Stimulated activated CD8-positive, alpha-beta memory T cell treated with anti-CD3 and anti-CD28 coated beads, Interleukin-7, amount 100 ng/mL, for 4 hours (primary cell): ENCODE data around the gene CD200.
"Not testable (repeated sequence)": the region's sequence is repeated elsewhere in the genome, so short reads cannot be mapped to it uniquely, and the experiment has no call there.

Experiments used
- DNase-seq, 2 donors: peaks; one replicate each; pipeline ENCODE4 v3.0.0-alpha.2; 2020; ENCODE audit warnings: low read depth in 2 of 2

Gene CD200

DNA sequence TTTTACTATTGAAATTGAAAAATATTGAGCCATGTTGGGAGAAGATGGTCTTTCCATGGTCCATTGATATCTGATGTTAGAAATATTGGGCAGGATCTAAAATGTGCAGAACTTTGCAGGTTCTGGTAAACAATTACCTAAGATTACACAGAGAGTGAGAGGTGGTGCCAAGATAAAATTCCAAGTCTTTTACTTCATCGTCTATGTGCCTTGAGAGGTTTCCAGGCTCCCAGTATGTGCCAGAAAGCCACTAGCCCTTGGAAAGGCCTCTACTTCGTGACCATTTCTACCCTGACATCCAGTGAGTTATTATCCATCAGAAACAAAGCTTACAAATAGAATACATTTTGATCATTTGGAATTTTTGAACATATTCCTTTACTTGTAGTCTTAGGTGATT lies 27.6 kb downstream of the CD200 start:
- DNase-seq, result no peak

GRCh38 chr3:112362221-112362620 lies 29.3 kb downstream of the CD200 start:
- no peak for DNase-seq

DNA sequence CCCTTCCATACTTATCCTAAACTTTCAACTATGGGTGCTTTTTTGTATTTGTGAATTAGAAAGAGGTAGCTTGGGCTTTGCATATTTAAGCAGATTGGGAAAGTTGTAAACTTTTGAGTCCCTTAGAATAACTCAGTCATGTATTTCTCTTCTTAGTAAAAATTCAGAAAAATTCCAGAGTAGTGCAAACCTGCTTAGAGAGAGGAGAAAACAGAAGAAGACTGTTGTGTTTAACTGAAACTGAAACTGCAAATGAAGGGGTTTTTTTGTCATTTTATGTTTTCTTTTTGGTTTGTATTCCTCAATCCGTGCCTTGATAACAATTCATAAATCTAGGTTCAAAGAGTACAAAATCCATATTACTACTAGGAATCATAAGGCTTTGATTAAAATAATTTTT lies 31.3 kb downstream of the CD200 start:
- no peak for DNase-seq

DNA sequence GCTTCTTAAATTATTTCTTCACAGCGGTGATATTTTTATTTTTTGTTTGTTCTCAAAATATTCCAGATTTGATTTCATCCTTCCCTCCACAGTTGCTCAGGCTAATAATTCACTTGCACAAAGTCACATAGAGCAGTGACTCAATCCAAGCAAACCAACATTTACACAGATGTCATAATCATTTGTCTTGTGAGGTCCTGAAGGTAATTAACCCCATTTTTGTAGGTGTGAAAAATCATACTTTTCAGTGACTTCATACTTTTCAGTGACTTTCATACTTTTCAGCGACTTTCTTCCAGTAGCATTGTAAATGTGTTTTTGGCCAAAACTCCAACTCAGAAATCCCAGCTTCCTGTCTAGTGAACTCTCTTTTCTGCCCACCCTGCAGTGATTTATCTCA lies 32.1 kb downstream of the CD200 start:
- DNase-seq, result no peak

DNA sequence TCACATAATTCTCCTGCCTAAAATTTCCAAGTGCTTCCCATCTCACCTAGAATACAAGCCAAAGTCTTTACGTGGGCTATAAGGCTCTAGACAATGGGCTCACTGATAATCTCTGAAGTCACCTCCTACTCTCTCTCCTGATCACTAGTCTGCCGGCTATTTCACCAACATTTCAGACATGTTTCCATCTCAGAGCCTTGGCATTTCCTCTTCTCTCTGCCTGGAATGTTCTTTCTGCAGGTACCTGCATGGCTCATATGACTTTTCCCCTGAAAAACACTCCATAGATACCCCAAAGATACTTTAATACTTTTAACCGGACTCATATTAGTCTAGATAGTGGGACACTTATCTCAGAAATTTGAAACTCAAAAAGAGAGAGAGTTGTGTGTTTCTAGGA lies 32.7 kb downstream of the CD200 start:
- DNase-seq, result no peak

GRCh38 chr3:112366522-112366921 lies 33.6 kb downstream of the CD200 start:
- no peak for DNase-seq

DNA sequence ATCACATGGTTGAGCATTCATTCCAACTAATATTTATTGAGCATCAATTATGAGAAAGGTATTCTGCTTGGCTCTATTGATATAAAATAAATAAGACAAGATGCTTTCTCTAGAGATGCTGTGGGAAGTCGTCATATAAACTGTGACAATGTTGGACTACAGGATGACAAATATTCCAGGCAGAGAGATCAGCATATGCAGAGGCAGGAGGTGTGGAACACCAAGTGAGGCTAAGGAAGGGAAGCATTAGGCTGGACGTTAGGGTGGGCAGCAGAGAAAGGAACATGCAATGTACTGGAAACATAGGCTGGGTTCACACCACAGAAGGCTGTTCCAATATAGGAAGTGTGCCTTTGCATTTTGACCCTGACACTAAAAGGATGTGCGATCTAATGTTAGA lies 38.6 kb downstream of the CD200 start:
- DNase-seq, result no peak

DNA sequence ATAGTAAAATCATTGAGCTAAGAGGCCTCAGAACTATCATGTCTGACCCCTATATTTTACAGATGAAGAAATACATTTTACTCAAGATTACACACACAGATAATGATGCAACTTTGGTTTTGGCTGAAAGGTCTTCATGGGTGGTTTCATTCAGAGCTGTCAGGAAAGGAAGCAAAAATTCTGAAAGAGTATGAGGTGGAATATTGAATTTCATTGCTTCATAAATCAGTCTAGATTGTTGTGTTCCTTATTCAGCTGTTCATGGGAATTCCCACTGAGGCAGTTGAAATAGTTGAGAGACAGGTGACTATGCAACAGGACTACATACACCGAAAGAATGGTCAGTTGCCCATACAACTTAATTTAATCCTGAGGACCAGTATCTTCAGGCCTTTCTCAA lies 39.4 kb downstream of the CD200 start:
- no peak for DNase-seq

GRCh38 chr3:112373476-112373875 lies 40.5 kb downstream of the CD200 start:
- no peak for DNase-seq

- DNase-seq, result no peak
These were observed 41.0 kb downstream of the CD200 start for GRCh38 chr3:112373924-112374323.

DNA sequence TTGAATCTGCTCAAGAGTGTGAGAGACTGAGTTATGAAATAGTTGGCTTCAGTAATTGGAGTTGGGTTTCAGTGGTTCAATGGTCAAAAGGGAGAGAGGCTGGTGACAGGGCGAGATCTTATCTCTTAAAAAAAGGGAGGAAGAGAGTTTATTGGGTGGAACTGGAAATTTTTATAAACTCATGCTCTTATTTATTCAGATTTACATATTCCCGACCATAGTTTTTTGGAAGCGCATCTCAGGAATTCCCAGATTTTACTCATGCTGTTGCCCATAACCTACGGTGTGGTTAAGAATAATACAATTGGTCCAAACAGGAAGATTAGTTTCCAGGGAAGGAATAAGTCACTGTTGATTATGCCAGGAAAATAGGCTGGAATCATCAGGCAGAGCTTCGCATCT lies 41.4 kb downstream of the CD200 start:
- DNase-seq, result no peak

DNA sequence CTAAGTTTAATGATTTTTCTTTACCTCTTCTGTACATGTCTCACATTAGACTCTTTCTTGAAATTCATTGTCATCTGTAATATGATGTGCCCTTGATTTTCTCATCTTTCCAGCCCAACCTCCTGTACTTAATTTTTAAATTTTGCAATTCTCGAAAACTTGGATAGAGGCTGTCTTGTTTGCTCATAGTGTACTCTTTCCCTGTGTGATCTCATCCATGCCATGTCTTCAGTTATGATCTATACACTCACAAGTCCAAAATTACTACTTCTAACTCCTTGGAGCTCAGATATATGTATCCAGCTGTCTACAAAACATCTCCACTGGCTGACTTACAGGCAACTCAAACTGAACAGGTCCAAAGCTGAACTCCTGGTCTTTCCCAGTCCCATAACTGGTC lies 42.2 kb downstream of the CD200 start:
- no peak for DNase-seq

- no peak for DNase-seq
These were observed 43.4 kb downstream of the CD200 start for GRCh38 chr3:112376241-112376911.

DNA sequence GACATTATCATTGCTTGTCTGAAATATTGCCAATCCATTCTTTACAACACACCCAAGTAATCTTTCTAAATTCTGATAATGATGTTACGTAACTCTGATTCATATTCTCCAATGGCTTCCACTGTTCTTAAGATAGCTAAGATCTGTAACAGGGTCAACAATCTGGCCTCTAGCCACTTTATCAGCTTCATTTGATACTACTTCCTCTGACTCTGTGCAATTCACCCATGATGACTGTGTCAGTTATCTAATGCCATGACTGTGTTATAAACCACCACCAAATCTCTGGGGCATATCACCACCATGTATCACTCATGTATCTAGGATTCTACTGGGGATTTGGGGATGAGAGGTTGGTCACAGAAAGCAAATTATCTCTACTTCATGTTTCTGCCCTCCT lies 44.0 kb downstream of the CD200 start:
- DNase-seq, result no peak

DNA sequence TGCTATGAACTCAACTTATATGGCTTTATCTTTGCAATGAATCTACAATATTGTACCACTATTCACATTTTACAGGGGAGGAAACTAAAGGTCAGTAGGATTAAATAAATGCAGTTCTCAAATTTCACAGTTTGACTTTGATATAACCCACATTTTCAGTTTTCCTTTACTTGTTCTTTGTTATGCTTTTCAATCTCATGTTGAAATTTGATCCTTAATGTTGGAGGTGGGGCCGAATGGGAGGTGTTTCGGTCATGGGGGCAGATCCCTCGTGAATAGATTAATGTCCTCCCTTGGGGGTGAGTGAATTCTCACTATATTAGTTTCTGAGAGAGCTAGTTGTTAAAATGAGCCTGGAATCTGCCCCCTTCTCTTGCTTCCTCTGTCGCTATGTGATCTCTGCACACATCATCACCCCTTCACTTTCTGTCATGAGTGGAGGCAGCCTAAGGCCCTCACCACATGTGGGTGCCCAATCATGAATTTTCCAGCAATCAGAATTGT lies 44.7 kb downstream of the CD200 start:
- no peak for DNase-seq

GRCh38 chr3:112378347-112378746 lies 45.4 kb downstream of the CD200 start:
- DNase-seq, result not testable (repeated sequence)

- DNase-seq, result no peak
These were observed 46.2 kb downstream of the CD200 start for GRCh38 chr3:112379020-112379690.

DNA sequence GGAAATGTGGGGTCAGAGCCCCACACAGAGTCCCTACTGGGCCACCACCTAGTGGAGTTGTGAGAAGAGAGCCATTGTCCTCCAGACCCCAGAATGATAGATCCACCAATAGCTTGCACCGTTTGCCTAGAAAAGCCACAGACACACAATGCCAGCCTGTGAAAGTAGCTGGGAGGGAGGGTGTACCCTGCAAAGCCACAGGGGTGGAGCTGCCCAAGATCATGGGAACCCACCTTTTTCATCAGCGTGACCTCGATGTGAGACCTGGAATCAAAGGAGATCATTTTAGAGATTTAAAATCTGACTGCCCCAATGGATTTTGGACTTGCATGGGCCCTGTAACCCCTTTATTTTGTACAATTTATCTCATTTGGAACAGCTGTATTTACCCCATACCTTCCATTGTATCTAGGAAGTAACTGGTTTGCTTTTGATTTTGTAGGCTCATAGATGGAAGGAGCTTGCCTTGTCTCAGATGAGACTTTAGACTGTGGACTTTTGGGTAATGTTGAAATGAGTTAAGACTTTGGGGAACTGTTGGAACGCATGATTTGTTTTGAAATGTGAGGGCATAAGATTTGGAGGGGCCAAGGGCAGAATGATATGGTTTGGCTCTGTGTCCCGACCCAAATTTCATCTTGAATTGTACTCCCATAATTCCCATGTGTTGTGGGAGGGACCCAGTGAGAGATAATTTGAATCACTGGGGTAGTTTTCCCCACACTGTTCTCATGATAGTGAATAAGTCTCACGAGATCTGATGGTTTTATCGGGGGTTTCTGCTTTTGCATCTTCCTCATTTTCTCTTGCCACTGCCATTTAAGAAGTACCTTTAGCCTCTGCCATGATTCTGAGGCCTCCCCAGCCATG lies 49.0 kb downstream of the CD200 start:
- no peak for DNase-seq

- DNase-seq, result no peak
These were observed 49.7 kb downstream of the CD200 start for GRCh38 chr3:112382543-112383160.

GRCh38 chr3:112384769-112385168 lies 51.8 kb downstream of the CD200 start:
- DNase-seq, result no peak

DNA sequence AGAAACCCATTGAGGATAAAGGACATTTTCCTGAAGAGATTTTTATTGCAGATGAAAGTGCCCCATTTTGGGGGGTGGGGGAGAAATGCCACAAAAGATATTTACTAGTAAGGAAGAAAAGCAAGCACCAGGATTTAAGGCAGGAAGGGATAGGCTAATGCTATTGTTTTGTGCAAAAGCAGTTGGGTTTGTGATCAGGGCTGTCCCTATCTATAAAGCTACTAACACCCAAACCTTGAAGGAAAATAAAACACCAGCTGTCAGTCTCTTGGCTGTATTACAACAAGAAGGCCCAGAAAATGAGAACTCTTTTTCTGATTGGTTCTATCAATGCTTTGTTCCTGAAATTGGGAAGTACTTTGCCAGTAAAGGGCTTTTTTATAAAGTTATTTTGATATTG lies 56.0 kb downstream of the CD200 start:
- DNase-seq, result no peak

- no peak for DNase-seq
These were observed 57.0 kb downstream of the CD200 start for GRCh38 chr3:112389961-112390360.
